T-helper 2 cell (primary cell): ENCODE data around the gene TECTA.
A peak's percentile ranks its signal among the peaks of the same experiment; 100 is the strongest.

Source experiments
- DNase-seq, 5 experiments: peaks; one replicate each; pipeline versions ENCODE4 v3.0.0 to v3.0.0-alpha.2; 2012 to 2022

TECTA gene

GRCh38 chr11:121194731-121195596 is 93.9 kb downstream of the TECTA start:
- peak in 3 of 5 experiments; percentile 7 to 64 (median 10) for DNase-seq

DNA sequence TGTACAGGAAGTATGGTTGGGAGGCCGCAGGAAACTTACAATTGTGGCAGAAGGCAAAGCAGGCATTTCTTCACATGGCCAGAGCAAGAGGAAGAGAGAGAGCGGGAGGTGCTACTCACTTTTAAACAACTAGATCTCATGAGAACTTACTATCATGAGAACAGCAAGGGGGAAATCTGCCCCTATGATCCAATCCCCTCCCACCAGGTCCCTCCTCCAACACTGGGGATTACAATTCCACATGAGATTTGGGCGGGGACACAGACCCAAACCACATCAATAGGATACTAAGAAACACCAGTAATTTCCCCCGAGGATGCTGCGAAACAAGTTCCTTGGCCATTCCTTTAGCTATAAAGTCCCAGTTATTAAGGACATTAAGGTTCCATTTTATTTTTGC is 97.4 kb downstream of the TECTA start:
- DNase-seq: no peak

DNA sequence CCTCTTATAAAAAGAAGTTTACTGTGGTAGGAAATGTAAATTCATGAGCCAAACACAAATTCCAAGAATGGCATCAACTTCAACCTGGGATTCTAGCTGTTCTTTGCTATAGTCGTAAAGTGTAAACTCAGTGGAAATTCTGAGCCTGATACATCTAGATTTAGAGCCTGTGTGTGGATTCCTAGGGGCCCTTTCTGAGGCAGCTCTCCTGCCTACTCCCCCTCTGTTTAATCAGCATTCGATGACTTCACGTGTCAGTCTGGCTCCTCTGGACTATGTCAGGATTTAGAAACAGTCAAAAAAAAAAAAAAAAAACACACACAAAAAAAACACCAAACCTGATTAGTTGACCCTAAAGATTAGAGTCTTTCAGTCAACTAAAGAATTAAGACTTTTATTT is 98.5 kb downstream of the TECTA start:
- no peak for DNase-seq

GRCh38 chr11:121206810-121207209 is 105.8 kb downstream of the TECTA start:
- no peak for DNase-seq

DNA sequence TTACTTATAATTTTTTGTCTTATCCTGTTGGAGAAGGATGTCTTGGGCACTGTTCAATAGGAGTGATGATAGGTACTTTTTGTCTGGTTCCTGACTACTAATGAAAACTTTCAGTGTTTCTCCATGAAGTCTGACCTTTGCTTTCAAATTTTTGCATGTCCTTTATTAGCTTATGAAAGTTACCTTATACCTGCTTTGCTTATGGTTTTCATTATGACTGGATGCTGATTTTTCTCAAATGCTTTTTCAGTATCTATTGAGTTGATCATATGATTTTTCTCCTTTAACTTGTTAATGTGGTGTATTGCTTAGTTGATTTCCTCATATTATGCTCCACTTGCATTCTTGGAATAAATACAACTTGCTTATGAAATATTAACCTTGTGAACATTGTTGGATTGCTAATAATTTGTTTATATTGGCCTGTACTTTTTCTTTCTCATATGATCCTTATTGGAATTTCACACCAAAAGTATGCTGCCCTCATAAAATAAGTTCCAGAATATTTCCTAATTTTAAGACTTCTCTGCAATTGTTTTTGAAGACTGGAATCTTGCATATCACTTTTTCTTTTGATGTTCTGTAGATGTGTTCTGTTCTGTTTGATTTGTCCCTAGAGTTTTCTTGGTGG is 106.6 kb downstream of the TECTA start:
- no peak for DNase-seq

DNA sequence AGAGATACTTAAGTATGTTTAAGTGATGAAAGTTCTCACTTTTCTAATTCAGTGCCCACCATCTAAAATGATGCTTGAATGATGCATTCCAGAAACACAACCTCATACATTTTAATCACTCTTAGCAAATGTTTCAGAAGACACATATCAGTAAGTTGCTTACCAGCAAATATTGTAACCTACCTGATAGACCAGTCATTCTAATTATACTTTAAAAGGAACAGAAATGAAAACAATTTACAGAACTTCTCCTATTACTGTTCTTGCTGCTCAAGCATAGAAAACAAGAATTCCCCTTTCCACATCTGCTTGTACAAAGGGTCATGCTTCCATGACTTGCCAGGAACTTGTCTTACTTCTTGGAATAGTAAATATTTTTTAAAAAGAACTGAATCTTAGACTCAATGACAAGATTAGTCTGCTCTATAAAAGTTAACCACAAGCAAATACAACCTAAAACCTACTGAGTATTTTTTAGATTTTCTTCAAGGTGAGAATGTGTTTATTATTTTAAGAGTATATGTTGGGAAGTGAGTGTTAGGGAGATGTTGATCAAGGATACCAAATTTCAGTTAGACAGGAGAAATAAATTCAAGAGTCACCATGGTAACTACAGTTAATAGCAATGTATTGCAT is 109.5 kb downstream of the TECTA start:
- no peak for DNase-seq

DNA sequence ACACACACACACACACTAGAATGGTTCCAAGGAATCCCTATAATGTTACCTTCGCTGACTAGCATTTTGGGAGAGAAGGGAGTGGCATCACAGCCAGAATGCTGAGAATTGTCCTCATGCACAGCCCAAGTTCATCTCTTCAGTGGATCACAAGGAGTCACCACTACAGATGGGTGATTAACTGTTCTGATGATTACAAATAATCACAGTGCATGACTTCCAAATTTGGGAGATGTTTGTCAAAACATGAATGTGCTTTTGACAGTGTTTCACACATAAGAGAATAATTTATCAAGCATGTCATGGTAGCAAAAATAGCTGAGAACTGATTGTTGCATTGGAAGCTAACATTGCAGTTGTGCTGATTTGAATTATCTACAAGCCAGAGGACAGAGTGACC is 110.6 kb downstream of the TECTA start:
- DNase-seq: no peak

GRCh38 chr11:121212536-121213361 is 111.7 kb downstream of the TECTA start:
- DNase-seq: no peak

- no peak for DNase-seq
Observed at GRCh38 chr11:121213362-121213893, 112.4 kb downstream of the TECTA start.

DNA sequence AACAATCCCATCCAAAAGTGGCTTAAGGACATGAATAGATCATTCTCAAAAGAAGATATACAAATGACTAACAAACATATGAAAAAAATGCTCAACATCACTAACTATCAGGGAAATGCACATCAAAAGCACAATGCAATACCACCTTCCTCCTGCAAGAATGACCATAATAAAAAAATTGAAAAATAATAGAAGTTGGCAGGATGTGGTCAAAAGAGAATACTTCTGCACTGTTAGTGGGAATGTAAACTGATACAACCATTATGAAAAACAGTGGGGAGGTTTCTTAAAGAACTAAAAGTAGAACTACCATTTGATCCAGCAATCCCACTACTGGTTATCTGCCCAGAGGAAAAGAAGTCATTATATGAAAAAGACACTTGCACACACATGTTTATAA is 113.8 kb downstream of the TECTA start:
- DNase-seq: no peak

- DNase-seq: no peak
Observed at GRCh38 chr11:121221496-121222200, 120.6 kb downstream of the TECTA start.

GRCh38 chr11:121223161-121223560 is 122.1 kb downstream of the TECTA start:
- no peak for DNase-seq

GRCh38 chr11:121225382-121225781 is 124.3 kb downstream of the TECTA start:
- DNase-seq: no peak

DNA sequence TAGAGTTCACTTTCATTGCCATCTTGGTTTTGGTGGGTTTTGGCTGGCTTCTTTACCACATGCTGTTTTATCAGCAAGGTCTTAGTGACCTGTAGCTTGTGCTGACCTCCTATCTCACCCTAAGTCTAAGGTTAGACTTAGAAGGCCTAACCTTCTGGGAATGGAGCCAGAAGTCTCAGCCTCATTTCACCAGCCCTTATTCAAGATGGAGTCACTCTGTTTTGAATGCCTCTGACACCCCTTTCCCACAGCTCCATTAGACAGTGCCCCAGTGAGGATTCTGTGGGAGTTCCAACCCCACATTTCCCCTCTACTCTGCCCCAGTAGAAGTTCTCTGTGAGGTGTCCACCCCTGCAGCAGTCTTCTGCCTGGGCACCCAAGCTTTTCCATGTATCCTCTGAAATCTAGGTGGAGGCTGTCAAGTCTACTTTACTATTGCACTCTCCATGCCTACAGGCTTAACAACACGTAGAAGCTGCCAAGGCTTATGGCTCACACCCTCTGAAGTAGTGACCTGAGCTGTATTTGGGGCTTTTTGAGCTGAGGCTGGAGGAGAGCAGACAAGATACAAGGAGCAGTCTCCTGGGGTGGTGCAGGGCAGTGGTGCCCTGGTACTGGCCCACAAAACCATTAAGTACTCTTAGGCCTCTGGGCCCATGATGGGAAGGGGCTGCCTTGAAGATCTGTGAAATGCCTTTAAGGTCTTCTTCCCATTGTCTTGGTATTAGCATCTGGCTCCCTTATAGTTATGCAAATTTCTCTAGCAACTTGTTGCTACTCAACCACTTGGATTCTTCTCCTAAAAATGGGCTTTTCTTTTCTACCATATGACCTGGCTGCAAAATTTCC is 125.6 kb downstream of the TECTA start:
- no peak for DNase-seq

DNA sequence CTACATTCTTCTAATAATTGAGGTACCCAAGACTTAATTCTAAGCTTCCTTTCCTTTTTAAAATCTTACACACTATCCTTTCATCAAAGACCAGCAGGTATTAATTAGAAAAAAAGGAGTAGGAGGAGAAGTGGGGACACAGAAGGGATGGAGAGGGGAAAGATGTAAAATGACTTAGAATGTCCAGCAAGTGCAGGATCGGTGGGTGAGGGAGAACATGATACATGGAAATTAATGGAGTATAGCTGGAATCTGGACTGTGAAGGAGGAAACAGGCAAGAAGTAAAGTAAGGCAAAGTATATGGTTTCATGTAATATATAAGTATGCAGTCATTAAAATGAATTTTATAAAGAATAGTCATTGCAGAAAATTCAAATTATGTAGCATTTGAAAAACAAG is 127.8 kb downstream of the TECTA start:
- DNase-seq: no peak

DNA sequence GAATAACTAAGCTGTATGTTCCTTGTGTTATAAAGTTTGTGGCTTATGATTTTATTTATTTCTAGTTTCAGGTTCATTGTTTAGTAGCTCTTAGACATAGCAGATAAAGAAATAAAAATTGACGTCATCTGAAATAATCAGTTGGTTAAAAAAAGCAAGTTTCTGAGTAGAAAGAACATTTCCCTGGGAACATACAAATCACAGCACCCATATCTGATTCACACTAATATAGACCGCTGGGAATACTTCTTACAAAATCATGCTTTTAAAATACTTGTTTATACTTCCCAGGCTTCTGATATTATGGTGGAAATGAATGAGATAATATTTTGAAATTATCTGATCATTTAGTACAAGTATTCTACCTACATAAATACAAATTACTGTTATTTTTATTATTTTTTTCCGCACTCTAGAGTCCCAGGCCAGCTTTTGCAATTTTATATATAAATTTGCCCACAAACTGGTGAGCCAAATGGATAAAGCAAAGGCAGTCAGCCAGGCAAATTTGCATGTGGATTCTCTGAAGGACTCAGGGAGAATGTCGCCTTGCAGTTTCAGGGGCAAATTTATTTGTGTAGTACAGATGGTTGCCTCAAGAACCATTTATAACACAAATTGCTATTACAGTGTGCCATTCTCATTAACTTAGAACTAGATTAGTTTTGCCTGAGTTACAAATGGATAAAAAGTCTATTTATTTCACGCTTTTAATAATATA is 128.6 kb downstream of the TECTA start:
- DNase-seq: no peak

- no peak for DNase-seq
Observed at GRCh38 chr11:121231576-121232278, 130.7 kb downstream of the TECTA start.

- DNase-seq: no peak
Observed at GRCh38 chr11:121235057-121235456, 134.0 kb downstream of the TECTA start.
